ENCODE measurements around the gene PXYLP1.
"Not testable (repeated sequence)": the region's sequence is repeated elsewhere in the genome, so short reads cannot be mapped to it uniquely, and the experiment has no call there.

PXYLP1 gene

GRCh38 chr3:141294301-141294700, 62.7 kb downstream of the PXYLP1 start:
- no peak for DNase-seq (ENCODE audit: low read depth, low spot score)

GRCh38 chr3:141294848-141295247, 63.2 kb downstream of the PXYLP1 start:
- DNase-seq (ENCODE audit: low read depth, low spot score) = no peak

GRCh38 chr3:141300426-141300825, 68.8 kb downstream of the PXYLP1 start:
- not testable (repeated sequence) for DNase-seq (ENCODE audit: low read depth, low spot score)

GRCh38 chr3:141302364-141303141, 70.9 kb downstream of the PXYLP1 start:
- DNase-seq (ENCODE audit: low read depth, low spot score) = no peak

GRCh38 chr3:141303481-141304223, 72.0 kb downstream of the PXYLP1 start:
- DNase-seq (ENCODE audit: low read depth, low spot score) = peak; percentile 34

GRCh38 chr3:141305436-141305835, 73.8 kb downstream of the PXYLP1 start:
- DNase-seq (ENCODE audit: low read depth, low spot score) = no peak

- DNase-seq (ENCODE audit: low read depth, low spot score) = no peak
Observed at GRCh38 chr3:141306276-141306675, 74.7 kb downstream of the PXYLP1 start.

- no peak for DNase-seq (ENCODE audit: low read depth, low spot score)
Observed at GRCh38 chr3:141306922-141307321, 75.3 kb downstream of the PXYLP1 start.

GRCh38 chr3:141307351-141308059, 75.9 kb downstream of the PXYLP1 start:
- no peak for DNase-seq (ENCODE audit: low read depth, low spot score)

- no peak for DNase-seq (ENCODE audit: low read depth, low spot score)
Observed at GRCh38 chr3:141308588-141309218, 77.1 kb downstream of the PXYLP1 start.

- no peak for DNase-seq (ENCODE audit: low read depth, low spot score)
Observed at GRCh38 chr3:141311170-141311495, 79.5 kb downstream of the PXYLP1 start.

GRCh38 chr3:141311496-141312353, 80.1 kb downstream of the PXYLP1 start:
- DNase-seq (ENCODE audit: low read depth, low spot score) = peak; percentile 96

GRCh38 chr3:141312354-141313092, 80.9 kb downstream of the PXYLP1 start:
- no peak for DNase-seq (ENCODE audit: low read depth, low spot score)

- DNase-seq (ENCODE audit: low read depth, low spot score) = no peak
Observed at GRCh38 chr3:141313093-141313683, 81.6 kb downstream of the PXYLP1 start.

GRCh38 chr3:141314415-141314814, 82.8 kb downstream of the PXYLP1 start:
- not testable (repeated sequence) for DNase-seq (ENCODE audit: low read depth, low spot score)

GRCh38 chr3:141316851-141317250, 85.2 kb downstream of the PXYLP1 start:
- no peak for DNase-seq (ENCODE audit: low read depth, low spot score)

- DNase-seq (ENCODE audit: low read depth, low spot score) = no peak
Observed at GRCh38 chr3:141320399-141321108, 88.9 kb downstream of the PXYLP1 start.

- no peak for DNase-seq (ENCODE audit: low read depth, low spot score)
Observed at GRCh38 chr3:141321109-141321497, 89.5 kb downstream of the PXYLP1 start.

Data from activated naive CD8-positive, alpha-beta T cell treated with anti-CD3 and anti-CD28 coated beads, Interleukin-2, amount 50 U/mL, for 16 hours (primary cell).